DND-41 (cell line): Measurements from ENCODE around the gene FYB1.

ENCODE experiments used
- CTCF ChIP-seq: IDR thresholded peaks from 2 replicates; pipeline ENCODE4 v1.5.1; 2012; ENCODE audit warnings: borderline replicate concordance, low read length, moderate library complexity, mild to moderate bottlenecking; ENCODE audit not compliant: poor library complexity, severe bottlenecking; ENCODE audit errors: extremely low read depth
- EZH2 ChIP-seq: IDR thresholded peaks from 3 replicates; pipeline ENCODE4 v1.6.1; 2012; ENCODE audit warnings: borderline replicate concordance, low read depth, mild to moderate bottlenecking, moderate library complexity, low read length, inconsistent platforms; ENCODE audit not compliant: severe bottlenecking

GRCh38 chr5:39076757-39077728 lies 142.3 kb downstream of the FYB1 start:
- no peak for TF ChIP-seq EZH2
- TF ChIP-seq CTCF: no peak
